Stimulated activated CD8-positive, alpha-beta memory T cell treated with anti-CD3 and anti-CD28 coated beads, Interleukin-15, amount 100 ng/mL, for 48 hours (primary cell): ENCODE measurements around the gene SATL1.
"Not testable (repeated sequence)": the region's sequence is repeated elsewhere in the genome, so short reads cannot be mapped to it uniquely, and the experiment has no call there.

Experiments used
- DNase-seq, 2 donors: peaks; one replicate each; pipeline ENCODE4 v3.0.0-alpha.2; 2020; ENCODE audit warnings: low read depth in 2 of 2

Gene SATL1, protein sequence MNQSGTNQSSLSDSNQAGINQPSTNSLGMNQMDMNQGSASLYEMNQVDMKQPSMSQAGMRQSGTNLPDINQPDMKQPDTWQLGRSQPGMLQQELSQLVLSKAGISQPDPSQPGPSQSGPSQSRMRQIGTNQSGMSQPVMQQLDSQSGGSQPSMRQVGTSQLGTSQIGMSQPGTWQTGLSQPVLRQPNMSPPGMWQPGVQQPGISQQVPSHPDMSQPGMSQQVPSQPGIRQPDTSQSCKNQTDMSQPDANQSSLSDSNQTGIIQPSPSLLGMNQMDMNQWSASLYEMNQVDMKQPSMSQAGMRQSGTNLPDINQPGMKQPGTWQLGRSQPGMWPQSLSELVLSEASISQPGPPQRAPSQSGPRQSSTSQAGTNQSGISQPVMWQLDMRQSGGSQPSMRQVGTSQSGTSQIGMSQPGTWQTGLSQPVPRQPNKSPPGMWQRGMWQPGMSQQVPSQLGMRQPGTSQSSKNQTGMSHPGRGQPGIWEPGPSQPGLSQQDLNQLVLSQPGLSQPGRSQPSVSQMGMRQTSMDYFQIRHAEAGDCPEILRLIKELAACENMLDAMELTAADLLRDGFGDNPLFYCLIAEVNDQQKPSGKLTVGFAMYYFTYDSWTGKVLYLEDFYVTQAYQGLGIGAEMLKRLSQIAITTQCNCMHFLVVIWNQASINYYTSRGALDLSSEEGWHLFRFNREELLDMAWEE

DNA sequence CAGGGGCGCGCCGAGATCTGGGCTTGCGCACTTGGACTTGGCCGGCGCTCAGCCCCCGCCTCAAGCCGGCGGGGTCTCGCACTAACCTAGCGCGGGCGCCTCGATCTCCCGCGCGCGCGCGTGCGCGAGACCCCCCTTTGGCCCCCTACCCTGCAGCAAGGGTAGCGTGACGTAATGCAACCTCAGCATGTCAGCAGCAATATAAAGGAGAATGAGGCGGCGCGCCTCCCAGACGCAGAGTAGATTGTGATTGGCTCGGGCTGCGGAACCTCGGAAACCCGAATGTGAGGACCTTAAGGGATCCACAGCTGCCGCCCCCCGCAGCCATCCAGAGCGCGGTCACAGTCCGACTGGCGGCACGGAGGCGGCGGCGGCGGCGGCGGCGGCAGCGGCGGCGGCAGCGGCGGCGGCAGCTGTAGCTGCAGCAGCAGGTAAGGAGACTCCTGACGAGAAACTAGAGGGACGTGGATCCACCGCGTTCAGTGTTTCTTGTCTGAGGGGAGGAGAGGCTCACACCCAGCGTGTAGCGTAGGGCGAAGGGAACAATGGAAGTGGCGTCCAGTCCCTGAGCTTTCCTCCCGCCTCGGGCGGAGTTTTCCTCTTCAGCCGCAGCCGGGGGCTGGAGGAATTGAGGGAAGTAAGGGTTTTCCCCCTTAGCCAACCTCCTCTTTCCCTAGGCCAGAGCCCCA is at the start of gene SATL1, which contains the start of gene ZNF711:
Gene SATL1, minus strand, starts transcription at position 19 of the 689 bp plus-strand sequence. CDS start 134,811 bp downstream, outside the sequence.
Gene ZNF711, plus strand, starts transcription at position 231 of the 689 bp plus-strand sequence. CDS start 3,582 bp downstream, outside the sequence.
- DNase-seq: peak in 1 of 2 donors; percentile 3

DNA sequence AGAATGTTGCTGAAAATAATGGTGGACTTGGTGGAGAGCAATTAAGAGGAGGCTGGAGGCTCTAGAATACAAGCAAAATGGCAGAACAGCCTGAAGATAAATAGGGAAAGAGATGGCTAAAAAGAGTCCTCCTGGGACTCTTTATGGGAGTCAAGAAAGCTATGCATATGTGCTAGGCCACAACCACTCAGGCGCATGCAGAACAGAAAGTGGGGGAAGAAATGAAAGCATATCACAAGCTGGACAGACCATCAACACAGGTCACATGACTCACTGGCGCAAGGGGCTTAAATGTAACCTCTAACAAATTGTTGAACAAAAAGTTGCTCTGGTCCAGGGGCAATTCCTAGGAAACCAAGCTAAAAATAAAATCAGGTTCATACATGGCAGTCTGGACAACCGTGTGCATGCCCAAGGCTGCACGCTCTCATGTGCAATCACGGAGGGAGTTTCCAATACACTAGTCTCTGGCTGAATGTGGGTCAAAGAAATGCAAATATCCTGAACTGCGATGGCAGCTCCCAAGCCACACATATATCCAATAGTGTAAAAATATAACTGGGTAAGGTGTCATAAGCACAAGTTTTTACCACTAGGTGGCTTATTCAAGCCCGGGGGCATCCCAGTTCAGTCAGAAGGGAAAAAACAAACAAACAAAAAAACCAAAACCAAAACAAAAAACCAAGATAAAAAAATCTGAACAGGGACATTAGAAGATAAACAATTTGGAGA is 45.6 kb upstream of the SATL1 start:
- no peak for DNase-seq

DNA sequence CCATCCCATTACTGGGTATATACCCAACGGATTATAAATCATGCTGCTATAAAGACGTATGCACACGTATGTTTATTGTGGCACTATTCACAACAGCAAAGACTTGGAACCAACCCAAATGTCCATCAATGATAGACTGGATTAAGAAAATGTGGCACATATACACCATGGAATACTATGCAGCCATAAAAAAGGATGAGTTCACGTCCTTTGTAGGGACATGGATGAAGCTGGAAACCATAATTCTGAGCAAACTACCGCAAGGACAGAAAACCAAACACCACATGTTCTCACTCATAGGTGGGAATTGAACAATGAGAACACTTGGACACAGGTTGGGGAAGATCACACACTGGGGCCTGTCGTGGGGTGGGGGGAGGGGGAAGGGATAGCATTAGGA is 41.7 kb upstream of the SATL1 start:
- not testable (repeated sequence) for DNase-seq

DNA sequence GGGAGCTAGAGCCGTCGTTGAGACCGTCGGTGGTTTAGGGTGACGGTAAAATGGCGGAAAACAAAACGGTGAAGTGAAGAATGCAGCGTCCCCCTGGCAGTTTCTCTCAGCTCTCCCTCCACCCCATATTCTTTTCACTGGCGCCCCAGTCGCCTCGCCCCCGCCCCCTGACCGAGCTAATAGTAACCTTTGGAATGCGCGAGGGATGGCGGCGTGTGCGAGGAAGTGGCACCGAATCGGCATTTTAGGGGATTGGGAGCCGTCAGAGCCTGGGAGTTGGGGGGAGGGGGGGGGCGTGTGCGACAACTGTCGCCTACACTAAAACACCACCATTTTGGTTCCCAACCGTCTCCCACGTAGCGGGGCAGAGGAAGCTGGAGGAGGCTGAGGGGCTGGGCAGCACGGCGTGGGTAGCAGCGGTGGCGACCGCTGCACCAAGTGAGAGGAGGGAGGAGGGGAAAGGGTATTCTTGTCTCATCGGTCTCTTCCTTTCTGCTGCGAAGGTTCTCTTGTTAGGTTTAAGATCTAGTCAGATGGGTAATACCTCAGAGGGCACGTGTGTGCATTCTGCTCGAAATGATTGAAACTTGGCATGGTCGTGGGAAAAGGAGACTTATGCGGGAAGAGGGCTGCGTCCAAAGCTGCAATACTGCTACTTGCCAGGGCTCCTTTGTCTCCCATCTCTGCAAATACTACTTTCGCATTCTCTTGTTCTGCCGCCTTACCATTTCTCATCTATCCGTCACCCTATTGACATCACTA is 1.1 kb upstream of the SATL1 start:
- DNase-seq: no peak

DNA sequence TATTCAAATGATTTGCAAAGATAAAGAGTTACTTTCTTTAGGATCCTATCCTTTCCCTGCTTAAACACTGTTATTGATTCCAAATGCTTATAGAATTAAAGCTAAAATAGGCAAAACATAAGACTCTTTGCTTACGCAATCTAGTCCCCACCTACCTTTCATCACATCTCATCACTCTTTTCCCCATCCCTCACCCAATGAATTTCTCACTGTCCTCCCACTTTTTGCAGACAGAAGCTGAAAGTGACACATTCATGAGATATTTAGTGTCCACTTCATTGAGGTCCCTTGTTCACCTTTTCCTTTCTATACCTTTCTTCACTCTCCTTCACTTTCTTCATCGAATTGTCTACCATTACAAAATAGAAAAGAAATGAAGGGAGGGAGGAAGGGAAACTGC is 424 bp downstream of the SATL1 start:
- DNase-seq: no peak

DNA sequence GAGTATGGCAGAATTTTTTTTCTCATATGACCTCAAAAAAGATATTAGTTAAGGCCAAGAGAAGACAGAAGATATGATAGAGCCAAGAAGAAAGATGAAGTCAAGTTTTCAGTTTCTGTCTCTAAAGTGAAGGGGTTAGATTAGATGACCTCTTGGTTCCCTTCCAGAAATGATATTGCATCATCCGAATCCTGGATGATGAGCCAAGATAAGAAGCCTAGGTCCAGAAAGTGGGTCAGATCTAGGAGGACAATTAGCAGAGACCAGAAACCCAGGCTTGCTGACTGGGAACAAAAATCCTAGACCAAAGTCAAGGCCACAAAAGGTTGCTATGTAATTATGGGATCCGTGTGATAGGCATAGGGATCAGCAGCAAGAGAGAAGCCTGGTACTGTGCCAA is 20.2 kb downstream of the SATL1 start:
- DNase-seq: no peak

DNA sequence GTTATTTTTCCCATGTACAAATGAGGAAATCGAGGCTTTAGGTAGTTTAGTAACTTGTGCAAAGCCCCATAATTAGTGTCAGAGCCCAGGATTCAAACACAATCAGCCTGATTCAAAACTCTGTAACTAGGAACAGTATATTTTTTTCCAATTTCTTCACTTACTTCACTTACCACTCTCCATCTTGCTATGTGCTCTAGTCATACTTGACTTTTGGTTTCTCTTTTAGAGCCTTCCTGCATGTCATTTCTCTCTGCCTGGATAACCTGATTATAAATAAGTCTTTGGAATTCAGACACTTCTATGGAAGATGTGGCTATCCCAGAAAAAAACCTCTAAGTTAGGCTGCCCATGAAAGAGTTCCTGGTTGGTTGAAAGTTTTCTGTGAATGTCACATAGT is 22.2 kb downstream of the SATL1 start:
- DNase-seq: no peak

DNA sequence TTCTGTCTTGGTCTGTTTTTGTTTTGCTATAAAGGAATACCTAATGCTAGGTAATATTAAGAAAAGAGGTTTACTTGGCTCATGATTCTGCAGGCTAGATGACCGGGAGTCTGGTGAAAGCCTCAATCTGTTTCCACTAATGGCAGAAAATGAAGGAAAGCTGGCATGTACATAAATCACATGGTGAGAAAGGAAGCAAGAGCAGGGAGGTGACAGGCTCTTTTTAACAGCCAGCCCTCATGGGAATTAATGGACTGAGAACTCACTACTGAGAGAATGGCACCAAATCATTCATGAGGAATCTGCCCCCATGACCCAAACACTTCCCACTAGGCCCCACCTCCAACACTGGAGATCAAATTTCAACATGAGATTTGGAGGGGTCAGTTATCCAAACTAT is 27.6 kb downstream of the SATL1 start:
- no peak for DNase-seq

DNA sequence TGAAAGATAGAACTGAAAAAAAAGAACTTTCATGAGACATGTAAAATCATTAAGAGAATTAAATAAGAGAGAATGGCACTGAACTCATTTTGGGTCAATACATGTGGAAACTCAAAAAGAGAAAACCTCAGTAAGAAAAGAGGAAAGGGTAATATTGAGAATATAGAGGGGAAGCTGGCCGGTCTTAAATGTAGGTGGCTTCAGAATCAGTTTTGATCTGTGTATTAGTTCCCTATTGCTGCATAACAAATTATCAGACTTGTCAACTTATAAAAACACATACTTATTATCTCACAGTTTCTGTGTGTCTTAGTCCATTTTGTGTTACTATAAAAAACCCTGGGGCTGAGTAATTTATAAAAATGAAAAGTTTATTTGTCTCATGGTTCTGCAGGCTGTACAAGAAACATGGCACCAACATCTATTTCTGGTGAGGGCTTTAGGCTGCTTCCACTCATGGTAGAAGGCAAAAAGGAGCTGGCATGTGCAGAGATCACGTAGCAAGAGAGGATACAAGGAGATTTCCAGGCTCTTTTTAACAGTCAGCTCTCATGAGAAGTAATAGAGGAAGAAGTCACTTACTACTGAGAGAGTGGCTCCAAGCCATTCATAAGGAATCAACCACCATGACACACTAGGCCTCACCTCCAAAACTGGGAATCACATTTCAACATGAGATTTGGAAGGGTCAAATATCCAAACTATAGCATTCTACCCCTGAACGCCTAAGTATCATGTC is 29.6 kb downstream of the SATL1 start:
- DNase-seq: no peak

DNA sequence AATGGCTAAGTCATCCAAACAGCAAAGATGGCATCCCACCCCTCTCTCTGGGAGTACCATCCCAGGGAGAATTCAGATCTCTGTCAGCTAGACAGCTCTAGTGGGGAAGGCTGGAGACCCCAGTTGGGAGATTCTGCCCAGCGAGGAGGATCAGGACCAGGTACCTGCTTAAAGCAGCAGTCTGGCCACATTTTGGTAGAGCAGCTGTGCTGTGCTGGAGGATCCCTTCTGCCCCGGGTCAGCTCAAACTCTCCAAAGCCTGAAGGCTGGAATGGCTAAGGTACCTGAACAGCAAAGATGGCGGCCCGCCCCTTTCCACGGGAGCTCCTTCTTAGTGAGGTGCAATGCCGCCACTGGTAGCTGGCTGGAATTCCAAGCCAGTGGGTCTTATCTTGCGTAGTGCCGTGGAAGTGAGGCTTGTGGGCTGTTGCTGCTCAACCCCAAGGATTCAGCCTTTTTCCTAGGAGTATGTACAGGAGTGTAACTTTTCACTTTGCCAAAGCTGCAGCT is 40.1 kb downstream of the SATL1 start:
- DNase-seq: no peak

DNA sequence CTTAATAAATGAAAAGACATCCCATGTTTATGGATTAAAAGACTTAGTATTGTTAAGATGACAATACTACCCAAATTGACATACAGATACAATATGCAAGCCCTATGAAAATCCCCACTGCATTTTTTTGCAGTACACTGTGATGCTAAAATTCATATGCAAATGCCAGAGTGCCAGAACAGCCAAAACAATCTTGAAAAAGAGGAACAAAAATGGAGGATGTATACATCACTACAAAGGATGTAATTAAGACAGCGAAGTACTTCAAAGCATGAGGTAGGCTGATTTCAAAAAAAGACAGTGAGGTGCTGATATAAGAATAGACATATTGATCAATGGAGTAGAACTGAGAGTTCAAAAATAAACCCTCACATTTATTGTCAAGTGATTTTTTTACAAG is 47.3 kb downstream of the SATL1 start:
- DNase-seq: no peak

DNA sequence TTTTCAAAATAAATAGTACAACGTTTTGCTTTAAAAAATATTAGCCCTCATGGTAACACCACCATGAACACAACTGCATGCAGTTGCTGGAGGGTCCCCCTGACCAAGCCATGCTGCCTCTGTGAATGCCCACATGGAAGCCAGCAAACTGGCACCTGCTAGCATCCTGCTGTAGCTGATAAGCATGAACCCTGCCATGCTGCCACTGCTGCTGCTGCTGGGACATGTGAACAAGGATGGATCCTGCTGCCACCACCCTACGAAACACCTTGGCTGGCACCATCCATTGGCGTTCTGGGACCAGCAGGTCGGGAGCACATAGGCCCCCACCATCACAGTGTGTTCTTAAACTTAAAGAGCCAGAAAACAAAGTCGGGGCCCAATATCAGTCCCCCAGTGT is 83.9 kb downstream of the SATL1 start:
- no peak for DNase-seq

DNA sequence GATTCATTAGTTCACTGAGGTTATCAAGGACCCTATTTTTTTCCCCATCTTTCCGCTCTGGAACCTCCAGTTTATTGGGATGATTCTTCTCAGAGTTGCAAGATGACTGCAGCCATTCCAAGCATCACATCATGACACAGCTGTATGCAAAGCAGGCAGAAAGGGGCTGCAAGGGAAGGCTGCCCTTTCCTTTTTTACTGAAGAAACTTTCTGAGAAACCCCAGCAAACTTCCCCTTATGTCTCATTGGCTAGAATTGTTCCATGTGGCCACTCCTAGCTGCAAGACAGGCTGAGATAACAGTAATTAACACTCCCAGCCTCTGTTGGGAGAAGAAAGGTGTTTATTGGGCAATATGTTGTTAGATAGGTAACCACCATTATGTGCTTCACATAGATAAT is 102.6 kb downstream of the SATL1 start:
- no peak for DNase-seq

DNA sequence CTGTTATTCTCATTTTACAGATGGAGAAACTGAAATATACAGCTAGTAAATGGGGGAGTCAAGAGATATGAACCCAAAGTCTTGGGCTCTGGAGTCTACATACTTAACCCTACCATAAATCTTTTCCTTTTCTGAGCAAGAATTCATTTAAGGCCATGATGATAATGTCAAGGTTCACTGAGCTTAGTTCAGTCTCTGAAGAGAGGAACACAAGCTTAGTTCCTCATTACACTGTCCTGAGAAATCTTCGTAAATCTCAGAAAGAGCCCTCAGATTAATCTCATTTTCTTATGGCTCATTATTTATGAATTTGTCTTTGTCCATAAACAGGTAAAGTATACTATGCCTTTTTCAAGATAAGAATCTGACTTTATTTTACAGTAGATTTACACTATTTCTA is 104.2 kb downstream of the SATL1 start:
- no peak for DNase-seq

DNA sequence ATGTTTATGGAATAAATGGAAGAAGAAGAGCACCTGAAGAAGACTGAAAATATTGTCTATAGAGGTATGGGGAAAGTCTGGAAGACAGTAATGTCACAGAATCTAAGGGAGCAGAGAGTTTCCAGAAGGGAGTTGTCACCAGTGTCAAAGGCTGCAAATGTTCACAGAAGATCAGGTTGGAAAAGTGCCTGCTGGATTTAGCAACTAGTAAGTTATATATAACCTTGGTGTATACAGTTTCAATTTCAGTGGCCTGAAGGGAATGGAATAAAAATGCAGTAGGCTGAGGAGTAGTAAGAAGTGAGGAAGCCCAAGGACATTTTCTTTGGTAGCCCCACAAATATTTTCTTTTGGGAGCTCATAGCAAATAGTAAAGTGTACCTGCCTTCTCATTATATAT is 107.2 kb downstream of the SATL1 start:
- no peak for DNase-seq

DNA sequence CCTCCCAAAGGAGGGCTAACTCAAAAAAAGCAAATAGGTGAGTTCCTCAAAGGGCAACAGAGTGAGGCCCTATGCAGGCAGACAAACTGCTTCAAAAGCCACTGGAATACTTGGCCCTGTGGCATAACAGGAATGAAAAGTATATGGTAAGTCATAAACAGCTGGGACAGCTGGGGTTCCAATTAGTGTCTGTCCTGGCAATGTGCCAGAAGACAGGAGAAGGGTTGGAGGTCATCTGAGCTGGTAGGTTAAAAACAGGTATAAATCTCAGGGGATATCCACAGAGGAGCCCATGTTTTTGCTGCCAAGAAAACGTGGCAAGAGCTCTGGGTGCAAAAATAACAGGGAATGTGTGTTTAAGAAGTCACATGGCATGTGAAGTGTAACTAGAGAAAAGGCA is 128.3 kb downstream of the SATL1 start:
- DNase-seq: no peak

DNA sequence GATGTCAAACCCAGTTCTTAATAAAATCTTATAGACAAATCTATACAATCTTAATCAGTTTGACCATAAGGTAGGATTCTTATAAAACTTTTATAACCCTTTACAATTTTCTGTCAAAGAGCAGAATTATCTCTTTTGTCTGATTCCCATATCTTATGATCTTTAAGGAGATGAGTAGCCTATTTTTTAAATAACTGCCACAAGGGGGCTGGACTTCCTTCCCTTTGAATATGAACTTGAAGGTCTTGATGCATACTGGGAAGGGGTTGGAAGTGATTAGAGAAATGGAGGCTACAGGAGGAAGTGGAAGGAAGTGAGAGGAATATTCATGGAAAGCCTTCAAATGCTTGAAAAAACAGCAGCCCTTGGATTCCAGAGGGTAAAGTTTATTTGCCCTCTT is 128.8 kb downstream of the SATL1 start:
- DNase-seq: no peak

DNA sequence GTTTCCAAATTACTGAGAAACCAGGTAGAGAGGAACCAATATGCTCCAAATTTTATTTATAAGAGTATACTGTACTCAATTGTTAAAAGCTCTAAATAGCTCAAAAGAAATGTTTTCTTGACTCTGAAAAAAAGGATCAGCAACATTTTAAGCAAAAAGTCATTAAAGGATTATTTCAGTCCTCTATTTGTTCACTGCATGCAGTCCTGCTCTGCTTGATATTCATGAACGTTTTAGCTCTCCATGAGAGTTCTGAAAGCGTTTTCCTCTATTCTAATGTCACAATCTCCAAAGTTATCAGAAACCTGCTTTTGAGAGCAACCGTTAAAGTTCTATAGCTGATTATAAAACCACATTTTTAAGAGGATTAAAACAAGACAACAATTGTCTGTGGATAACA is 129.4 kb downstream of the SATL1 start:
- no peak for DNase-seq

DNA sequence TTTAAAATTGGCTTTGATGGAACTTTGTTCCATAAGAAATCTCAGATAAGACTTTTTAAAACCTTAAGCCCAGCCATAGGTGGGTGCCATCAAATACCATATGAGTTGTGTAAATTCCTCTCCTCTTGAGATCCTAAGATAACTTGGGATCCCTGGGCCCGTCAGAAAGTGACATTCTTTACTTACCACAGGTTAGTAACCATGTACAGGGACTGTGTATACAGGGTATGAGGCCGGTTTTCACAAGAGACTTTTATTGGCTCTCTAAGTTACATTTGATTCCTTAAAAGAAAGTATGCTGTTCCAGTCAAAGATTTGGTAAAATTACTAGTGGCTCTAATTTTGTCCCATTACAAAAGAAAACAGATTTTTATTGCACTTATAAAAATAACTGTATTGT is 129.8 kb downstream of the SATL1 start:
- no peak for DNase-seq

DNA sequence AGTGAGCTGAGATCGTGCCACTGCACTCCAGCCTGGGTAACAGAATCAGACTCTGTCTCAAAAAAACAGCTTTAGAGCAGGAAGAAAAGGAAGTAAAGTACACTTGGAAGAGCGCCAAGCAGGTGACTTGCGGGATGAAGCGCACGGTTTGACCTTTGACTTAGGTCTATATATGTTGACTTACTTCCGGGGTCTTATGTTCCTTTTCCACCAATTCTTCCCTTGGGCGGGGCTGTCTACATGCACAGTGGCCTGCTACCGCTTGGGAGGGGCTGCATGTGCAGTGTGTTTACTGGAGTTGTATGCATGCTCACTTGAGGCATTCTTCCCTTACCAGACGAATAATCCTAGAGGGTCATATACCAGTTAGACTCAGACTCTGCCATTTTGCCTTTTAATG is 131.3 kb downstream of the SATL1 start:
- DNase-seq: no peak
